Astrocyte (in vitro differentiated cells and primary cell): ENCODE data around the gene TRIM74. TPM values are rescaled to one million over a fixed set of nuclear protein-coding genes. Genes with fewer than 3 reads are reported as not detected.
"Not testable (repeated sequence)": the region's sequence is repeated elsewhere in the genome, so short reads cannot be mapped to it uniquely, and the experiment has no call there.

Experiments used
- DNase-seq: peaks from one replicate; pipeline ENCODE4 v3.0.0-alpha.2; 2010; ENCODE audit warnings: low read depth
- FAIRE-seq: peaks from 2 replicates; lab custom pipeline; 2011; peaks lifted over from hg19 to GRCh38; lab: Jason Lieb, UNC
- H2AFZ ChIP-seq: 2 replicates; pipeline ENCODE4 v1.6.0; 2012; ENCODE audit warnings: low read depth, low read length, inconsistent platforms
- H3K27ac ChIP-seq: 2 replicates; pipeline ENCODE4 v1.5.1; 2011; ENCODE audit warnings: low read depth, low read length, inconsistent platforms
- H3K27me3 ChIP-seq: 2 replicates; pipeline ENCODE4 v1.6.0; 2011; ENCODE audit warnings: low read length, inconsistent platforms; ENCODE audit not compliant: insufficient read depth
- H3K36me3 ChIP-seq: 2 replicates; pipeline ENCODE4 v1.5.1; 2011; ENCODE audit warnings: low read length, inconsistent platforms; ENCODE audit not compliant: insufficient read depth
- H3K4me1 ChIP-seq: 2 replicates; pipeline ENCODE4 v1.5.1; 2011; ENCODE audit warnings: low read length, inconsistent platforms; ENCODE audit not compliant: insufficient read depth
- H3K4me2 ChIP-seq: 2 replicates; pipeline ENCODE4 v1.6.0; 2012; ENCODE audit warnings: low read length, inconsistent platforms
- H3K4me3 ChIP-seq: 2 replicates; pipeline ENCODE4 v1.5.1; 2011; ENCODE audit warnings: low read depth, mild to moderate bottlenecking, low read length, inconsistent platforms; ENCODE audit not compliant: insufficient read depth
- H3K79me2 ChIP-seq: 2 replicates; pipeline ENCODE4 v1.6.0; 2012; ENCODE audit warnings: mild to moderate bottlenecking, low read length, inconsistent platforms; ENCODE audit not compliant: insufficient read depth
- H3K9ac ChIP-seq: 2 replicates; pipeline ENCODE4 v1.6.0; 2012; ENCODE audit warnings: mild to moderate bottlenecking, low read length, inconsistent platforms
- H3K9me3 ChIP-seq: 2 replicates; pipeline ENCODE4 v1.5.1; 2012; ENCODE audit warnings: low read depth, mild to moderate bottlenecking, low read length, inconsistent platforms; ENCODE audit not compliant: insufficient read depth
- H4K20me1 ChIP-seq: 2 replicates; pipeline ENCODE4 v1.6.0; 2012; ENCODE audit warnings: low read length, inconsistent platforms; ENCODE audit not compliant: insufficient read depth
- H3K27ac Mint-ChIP-seq: one replicate; pipeline ENCODE4 v1.8.0; 2021; ENCODE audit warnings: mild to moderate bottlenecking, mixed read lengths; ENCODE audit not compliant: unreplicated experiment
- H3K27me3 Mint-ChIP-seq: one replicate; pipeline ENCODE4 v1.8.0; 2021; ENCODE audit warnings: low read depth, mixed read lengths; ENCODE audit not compliant: unreplicated experiment
- H3K36me3 Mint-ChIP-seq: one replicate; pipeline ENCODE4 v1.8.0; 2021; ENCODE audit warnings: low read depth, mixed read lengths; ENCODE audit not compliant: unreplicated experiment
- H3K4me1 Mint-ChIP-seq: one replicate; pipeline ENCODE4 v1.8.0; 2021; ENCODE audit warnings: low read depth, mixed read lengths; ENCODE audit not compliant: unreplicated experiment
- H3K4me3 Mint-ChIP-seq: one replicate; pipeline ENCODE4 v1.8.0; 2021; ENCODE audit warnings: mild to moderate bottlenecking, moderate library complexity, mixed read lengths; ENCODE audit not compliant: unreplicated experiment
- H3K9me3 Mint-ChIP-seq: one replicate; pipeline ENCODE4 v1.8.0; 2021; ENCODE audit warnings: mild to moderate bottlenecking, mixed read lengths; ENCODE audit not compliant: unreplicated experiment
- total RNA-seq: library from RNA; stranded (reverse); gene quantifications from 2 replicates; pipeline ENCODE4 v1.2.1, GENCODE V29; 2021

The TRIM74 gene
- total RNA-seq, 1 donor from 2014 or later, result 0.91 TPM

GRCh38 chr7:72911395-72911794 is 57.9 kb downstream of the TRIM74 start:
- not testable (repeated sequence) for H3K9me3 ChIP-seq, DNase-seq, H2AFZ ChIP-seq, H3K27ac ChIP-seq, H3K9me3 Mint-ChIP-seq, H3K27me3 ChIP-seq, H3K4me3 ChIP-seq, FAIRE-seq, H3K9ac ChIP-seq, H3K4me1 ChIP-seq, H3K27me3 Mint-ChIP-seq, H3K36me3 ChIP-seq, H3K4me3 Mint-ChIP-seq, H3K4me1 Mint-ChIP-seq, H3K27ac Mint-ChIP-seq, H3K4me2 ChIP-seq
- peaks cover 14% of the 10 kb centered on the region for H3K36me3 Mint-ChIP-seq
- H3K79me2 ChIP-seq, result peaks cover 38% of the 10 kb centered on the region
- peaks cover 37% of the 10 kb centered on the region for H4K20me1 ChIP-seq

Other genes starting within 250 kb of the TRIM74 start
- gene TYW1B, start 141.3 kb downstream of the TRIM74 start, total RNA-seq, result 1.8 and 2.0 TPM in 2 replicates
- 46.0 and 49.1 TPM in 2 replicates for gene POM121, start 44.4 kb downstream of the TRIM74 start, total RNA-seq
- gene SPDYE8, start 60.3 kb upstream of the TRIM74 start, total RNA-seq, result not detected in 2 replicates
- not detected in 2 replicates for gene SPDYE11, start 88.4 kb upstream of the TRIM74 start, total RNA-seq
- gene SPDYE9, start 116.6 kb upstream of the TRIM74 start, total RNA-seq, result not detected in 2 replicates